ENCODE results near the gene IFIT3. TPM values are rescaled to one million over a fixed set of nuclear protein-coding genes. Genes with fewer than 3 reads are reported as not detected.
"Not testable (repeated sequence)": the region's sequence is repeated elsewhere in the genome, so short reads cannot be mapped to it uniquely, and the experiment has no call there.

IFIT3 gene
- polyA plus RNA-seq, 1 donor from 2014 or later, result 16.9 TPM

DNA sequence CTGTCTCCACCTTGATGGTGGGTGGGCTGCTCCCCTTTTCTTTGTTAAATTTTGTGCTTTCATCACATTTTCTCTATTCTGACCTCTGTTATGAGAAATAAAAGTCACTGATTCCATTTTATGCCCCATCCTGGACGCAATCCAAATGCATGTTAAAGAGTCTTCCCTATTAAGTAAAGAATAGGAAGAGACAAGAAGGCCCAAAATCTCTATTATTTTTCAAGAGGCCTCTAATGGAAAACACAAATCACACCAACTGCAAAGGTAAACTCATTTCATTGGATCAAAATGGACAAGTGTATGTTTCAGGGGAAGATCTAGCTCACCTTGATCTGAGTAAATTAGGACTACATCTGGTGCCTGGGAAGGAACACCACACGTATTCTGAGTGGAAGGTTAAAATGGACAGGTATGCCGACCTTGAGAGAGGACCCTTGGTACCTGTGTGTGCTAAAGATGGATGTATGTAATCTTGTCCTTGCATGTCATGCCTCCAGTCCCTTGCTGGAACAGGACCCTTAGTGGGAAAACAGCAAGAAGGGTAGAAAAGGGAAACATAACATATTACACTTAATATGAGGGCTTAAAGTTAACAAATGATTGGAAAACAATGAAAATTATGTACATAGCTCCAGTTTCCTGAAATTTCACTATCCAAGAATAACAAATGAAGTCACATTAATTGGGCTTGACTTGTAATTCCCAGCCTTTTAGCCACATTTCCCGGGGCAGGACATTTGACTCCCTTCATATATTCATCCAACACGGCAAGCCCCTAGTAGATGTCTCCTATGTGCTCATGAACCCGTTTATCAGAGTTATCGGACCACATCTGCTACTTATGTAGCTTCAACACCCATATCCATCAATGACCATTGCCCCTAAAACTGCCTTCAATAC, 18.4 kb upstream of the IFIT3 start:
- Mint-ChIP-seq H3K4me3 (no peak overlapping the region), H3K27ac (no peak overlapping the region), H3K27me3 (no peaks in the 10 kb centered on the region), H3K36me3 (peaks cover 26% of the 10 kb centered on the region), H3K4me1 (peaks cover 6 to 11% (median 7%) of the 10 kb centered on the region in 3 donors), H3K9me3 (no peaks in the 10 kb centered on the region)

GRCh38 chr10:89310056-89310893, 17.5 kb upstream of the IFIT3 start:
- peaks cover 5 to 10% (median 7%) of the 10 kb centered on the region in 3 donors for H3K4me1 Mint-ChIP-seq

GRCh38 chr10:89312973-89313372, 14.8 kb upstream of the IFIT3 start:
- no peak overlapping the region for H3K27ac Mint-ChIP-seq
- peaks cover 0 to 4% (median under 1%) of the 10 kb centered on the region in 3 donors for H3K9me3 Mint-ChIP-seq
- H3K36me3 Mint-ChIP-seq, result peaks cover 10% of the 10 kb centered on the region
- H3K4me3 Mint-ChIP-seq, result no peak overlapping the region
- H3K4me1 Mint-ChIP-seq, result peaks cover 3 to 5% (median 3%) of the 10 kb centered on the region in 3 donors
- no peaks in the 10 kb centered on the region for H3K27me3 Mint-ChIP-seq

More at GRCh38 chr10:89310056-89310893, 17.5 kb upstream of the IFIT3 start:
- Mint-ChIP-seq H3K9me3 (no peaks in the 10 kb centered on the region), H3K4me3 (no peak overlapping the region), H3K36me3 (peaks cover 26% of the 10 kb centered on the region), H3K27ac (peak overlapping the region in 1 of 3 donors; percentile 69), H3K27me3 (no peaks in the 10 kb centered on the region)

GRCh38 chr10:89314676-89315075, 13.1 kb upstream of the IFIT3 start:
- H3K27ac Mint-ChIP-seq, result no peak overlapping the region
- H3K4me1 Mint-ChIP-seq, result peaks cover 3 to 5% (median 3%) of the 10 kb centered on the region in 3 donors
- peaks cover 0 to 8% (median 4%) of the 10 kb centered on the region in 3 donors for H3K9me3 Mint-ChIP-seq
- no peaks in the 10 kb centered on the region for H3K27me3 Mint-ChIP-seq
- H3K36me3 Mint-ChIP-seq, result peaks cover 6% of the 10 kb centered on the region
- H3K4me3 Mint-ChIP-seq, result no peak overlapping the region

GRCh38 chr10:89318047-89318446, 9.8 kb upstream of the IFIT3 start:
- not testable (repeated sequence) for H3K9me3 Mint-ChIP-seq, H3K27ac Mint-ChIP-seq, H3K4me1 Mint-ChIP-seq, H3K36me3 Mint-ChIP-seq, H3K27me3 Mint-ChIP-seq, H3K4me3 Mint-ChIP-seq

DNA sequence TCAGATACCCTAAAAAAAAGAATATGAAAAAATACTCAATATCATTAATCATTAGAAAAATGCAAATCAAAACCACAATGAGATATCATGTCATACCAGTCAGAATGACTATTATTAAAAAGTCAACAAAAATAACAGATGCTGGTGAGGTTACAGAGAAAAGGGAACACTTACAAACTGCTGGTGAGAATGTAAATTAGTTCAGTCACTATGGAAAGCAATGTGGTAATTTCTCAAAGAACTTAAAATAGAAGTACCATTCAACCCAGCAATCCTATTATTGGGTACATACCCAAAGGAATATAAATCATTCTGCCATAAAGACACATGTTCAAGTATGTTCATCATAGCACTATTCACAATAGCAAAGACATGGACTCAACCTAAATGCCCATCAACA, 2.7 kb upstream of the IFIT3 start:
- not testable (repeated sequence) for H3K27me3 Mint-ChIP-seq, H3K36me3 Mint-ChIP-seq, H3K27ac Mint-ChIP-seq, H3K9me3 Mint-ChIP-seq
- Mint-ChIP-seq H3K4me3 (peak overlapping the region in 1 of 4 donors; percentile 26), H3K4me1 (peaks cover 18 to 33% (median 21%) of the 10 kb centered on the region in 3 donors)

- H3K36me3 Mint-ChIP-seq, H3K27me3 Mint-ChIP-seq, H3K9me3 Mint-ChIP-seq: not testable (repeated sequence)
- peak overlapping the region in 1 of 3 donors; percentile 21 for H3K27ac Mint-ChIP-seq
- H3K4me1 Mint-ChIP-seq, result peaks cover 21 to 33% (median 21%) of the 10 kb centered on the region in 3 donors
- H3K4me3 Mint-ChIP-seq, result peak overlapping the region in 2 of 4 donors; percentile 32 to 60
These were observed 1.9 kb upstream of the IFIT3 start for GRCh38 chr10:89325856-89326255.

- peak overlapping the region in 3 of 4 donors; percentile 3 to 84 (median 69) for H3K4me3 Mint-ChIP-seq
- H3K27me3 Mint-ChIP-seq, result no peaks in the 10 kb centered on the region
- no peaks in the 10 kb centered on the region for H3K36me3 Mint-ChIP-seq
- H3K4me1 Mint-ChIP-seq, result peaks cover 39 to 49% (median 40%) of the 10 kb centered on the region in 3 donors
- no peaks in the 10 kb centered on the region for H3K9me3 Mint-ChIP-seq
- peak overlapping the region in 2 of 3 donors; percentile 36 to 39 for H3K27ac Mint-ChIP-seq
These were observed 1.4 kb downstream of the IFIT3 start for GRCh38 chr10:89329151-89329550.

DNA sequence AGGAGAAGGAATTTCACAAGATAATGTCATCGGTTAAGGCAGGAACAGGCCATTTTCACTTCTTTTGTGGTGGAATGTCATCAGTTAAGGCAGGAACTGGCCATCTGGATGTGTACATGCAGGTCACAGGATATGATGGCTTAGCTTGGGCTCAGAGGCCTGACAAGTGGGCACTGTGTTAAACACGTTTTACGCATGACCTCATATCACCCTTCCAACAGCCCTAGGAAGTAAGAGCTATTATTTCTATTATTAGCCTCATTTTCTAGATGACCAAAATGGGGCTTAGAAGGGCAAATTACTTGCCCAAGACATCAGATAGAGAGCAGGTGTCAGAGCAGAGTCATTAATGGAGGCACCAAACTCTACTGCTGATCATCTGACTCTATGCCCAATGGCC, 2.2 kb downstream of the IFIT3 start:
- not testable (repeated sequence) for H3K27me3 Mint-ChIP-seq, H3K9me3 Mint-ChIP-seq, H3K36me3 Mint-ChIP-seq
- Mint-ChIP-seq H3K4me1 (peaks cover 39 to 51% (median 43%) of the 10 kb centered on the region in 3 donors), H3K4me3 (peak overlapping the region in 1 of 4 donors; percentile 60), H3K27ac (peak overlapping the region; percentile 80 to 93 (median 80))

- Mint-ChIP-seq H3K4me3 (peak overlapping the region in 2 of 4 donors; percentile 37 to 60), H3K27me3 (no peaks in the 10 kb centered on the region), H3K9me3 (no peaks in the 10 kb centered on the region), H3K36me3 (no peaks in the 10 kb centered on the region), H3K27ac (peak overlapping the region; percentile 80 to 93 (median 80)), H3K4me1 (peaks cover 41 to 51% (median 44%) of the 10 kb centered on the region in 3 donors)
These were observed 2.9 kb downstream of the IFIT3 start for GRCh38 chr10:89330537-89331212.

DNA sequence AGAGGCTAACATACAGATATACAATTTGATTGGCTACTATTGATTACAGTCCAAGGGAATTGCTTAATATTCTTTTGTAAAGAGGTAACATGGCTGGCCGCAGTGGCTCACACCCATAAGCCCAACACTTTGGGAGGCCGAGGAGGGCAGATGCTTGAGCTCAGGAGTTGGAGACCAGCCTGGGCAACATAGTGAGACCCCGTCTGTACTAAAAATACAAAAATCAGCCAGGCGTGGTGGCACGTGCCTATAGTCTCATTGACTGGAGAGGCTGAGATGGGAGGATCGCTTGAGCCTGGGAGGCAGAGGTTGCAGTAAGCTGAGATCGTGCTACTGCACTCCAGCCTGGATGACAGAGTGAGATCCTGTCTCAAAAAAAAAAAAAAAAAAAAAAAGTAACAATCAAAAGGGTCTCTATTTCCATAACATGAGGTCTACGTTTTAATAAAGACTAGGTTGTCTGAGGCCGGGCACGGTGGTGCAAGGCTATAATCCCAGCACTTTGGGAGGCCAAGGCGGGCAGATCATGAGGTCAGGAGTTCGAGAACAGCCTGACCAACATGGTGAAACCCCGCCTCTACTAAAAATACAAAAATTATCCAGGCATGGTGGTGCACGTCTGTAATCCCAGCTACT, 3.8 kb downstream of the IFIT3 start:
- H3K36me3 Mint-ChIP-seq, H3K27me3 Mint-ChIP-seq, H3K9me3 Mint-ChIP-seq: not testable (repeated sequence)
- peak overlapping the region; percentile 80 to 97 (median 93) for H3K27ac Mint-ChIP-seq
- H3K4me1 Mint-ChIP-seq, result peaks cover 41 to 45% (median 41%) of the 10 kb centered on the region in 3 donors
- peak overlapping the region; percentile 81 to 93 (median 82) for H3K4me3 Mint-ChIP-seq

GRCh38 chr10:89332123-89332633, 4.4 kb downstream of the IFIT3 start:
- Mint-ChIP-seq H3K4me3 (peak overlapping the region; percentile 81 to 93 (median 82)), H3K4me1 (peaks cover 37 to 41% (median 41%) of the 10 kb centered on the region in 3 donors), H3K27me3 (no peaks in the 10 kb centered on the region), H3K36me3 (no peaks in the 10 kb centered on the region), H3K27ac (peak overlapping the region; percentile 80 to 97 (median 93)), H3K9me3 (no peaks in the 10 kb centered on the region)

- Mint-ChIP-seq H3K4me1 (peaks cover 21 to 26% (median 26%) of the 10 kb centered on the region in 3 donors), H3K27me3 (no peaks in the 10 kb centered on the region)
These were observed 7.4 kb downstream of the IFIT3 start for GRCh38 chr10:89335226-89335625.

GRCh38 chr10:89336241-89336640, 8.4 kb downstream of the IFIT3 start:
- H3K27me3 Mint-ChIP-seq, result no peaks in the 10 kb centered on the region
- peaks cover 14% of the 10 kb centered on the region for H3K36me3 Mint-ChIP-seq
- peaks cover 0 to 1% (median 0%) of the 10 kb centered on the region in 3 donors for H3K9me3 Mint-ChIP-seq
- no peak overlapping the region for H3K27ac Mint-ChIP-seq
- H3K4me3 Mint-ChIP-seq, result peak overlapping the region in 2 of 4 donors; percentile 42 to 63
- peaks cover 21 to 26% (median 22%) of the 10 kb centered on the region in 3 donors for H3K4me1 Mint-ChIP-seq

More at GRCh38 chr10:89335226-89335625, 7.4 kb downstream of the IFIT3 start:
- peaks cover 0 to 1% (median 0%) of the 10 kb centered on the region in 3 donors for H3K9me3 Mint-ChIP-seq
- no peak overlapping the region for H3K4me3 Mint-ChIP-seq
- H3K27ac Mint-ChIP-seq, result peak overlapping the region in 1 of 3 donors; percentile 80
- H3K36me3 Mint-ChIP-seq, result peaks cover 11% of the 10 kb centered on the region
